Liver (tissue), 9 donors: ENCODE data around the gene ACOT7. TPM values are rescaled to one million over a fixed set of nuclear protein-coding genes. Genes with fewer than 3 reads are reported as not detected.

Experiments used
- DNase-seq: peaks from one replicate; pipeline ENCODE4 v3.0.0-alpha.2; 2017; ENCODE audit warnings: low spot score
- H3K27ac ChIP-seq, 2 donors: one replicate each; pipeline ENCODE4 v1.7.0; 2013; ENCODE audit warnings: inconsistent platforms in 2 of 2, low read length in 2 of 2, control low read depth in 1 of 2, low read depth in 1 of 2, mild to moderate bottlenecking in 1 of 2
- H3K27me3 ChIP-seq, 4 donors: one replicate each; pipeline versions ENCODE4 v1.6.1 to v1.7.0; 2013; ENCODE audit warnings: low read length in 3 of 4, inconsistent platforms in 1 of 4, mild to moderate bottlenecking in 1 of 4, moderate library complexity in 1 of 4; ENCODE audit not compliant: control insufficient read depth in 4 of 4, insufficient read depth in 4 of 4
- H3K36me3 ChIP-seq, 4 donors: one replicate each; pipeline versions ENCODE4 v1.6.1 to v1.7.0; 2013; ENCODE audit warnings: low read length in 3 of 4, mild to moderate bottlenecking in 3 of 4, low read depth in 1 of 4, moderate library complexity in 1 of 4; ENCODE audit not compliant: control insufficient read depth in 4 of 4, insufficient read depth in 3 of 4
- H3K4me1 ChIP-seq, 4 donors: one replicate each; pipeline versions ENCODE4 v1.6.1 to v1.7.0; 2013; ENCODE audit warnings: low read length in 3 of 4, mild to moderate bottlenecking in 3 of 4, moderate library complexity in 1 of 4; ENCODE audit not compliant: control insufficient read depth in 4 of 4, insufficient read depth in 4 of 4
- H3K4me3 ChIP-seq, 3 donors: one replicate each; pipeline versions ENCODE4 v1.6.1 to v1.7.0; 2013; ENCODE audit warnings: low read length in 3 of 3, control low read depth in 1 of 3, low read depth in 1 of 3, mild to moderate bottlenecking in 1 of 3
- H3K9ac ChIP-seq, 2 donors: one replicate each; pipeline ENCODE4 v1.7.0; 2013; ENCODE audit warnings: low read length in 2 of 2, mild to moderate bottlenecking in 2 of 2, moderate library complexity in 2 of 2, control low read depth in 1 of 2, low read depth in 1 of 2
- H3K9me3 ChIP-seq, 4 donors: one replicate each; pipeline versions ENCODE4 v1.6.1 to v1.7.0; 2013; ENCODE audit warnings: low read length in 3 of 4; ENCODE audit not compliant: control insufficient read depth in 4 of 4
- CTCF ChIP-seq: fragments of 150-350 bp; IDR thresholded peaks from 2 replicates; pipeline ENCODE4 v1.5.1; 2017; ENCODE audit warnings: improper control_type of control experiment, low read depth, low read length; ENCODE audit not compliant: missing input control
- EGR1 ChIP-seq, 2 donors: IDR thresholded peaks; 2 replicates each; pipeline ENCODE4 v1.6.1; 2016 to 2018; ENCODE audit warnings: antibody characterized with exemption in 2 of 2, low read depth in 2 of 2
- FOXA1 ChIP-seq: IDR thresholded peaks from 2 replicates; pipeline ENCODE4 v1.6.1; 2016; ENCODE audit warnings: antibody characterized with exemption
- FOXA2 ChIP-seq: IDR thresholded peaks from 2 replicates; pipeline ENCODE4 v1.6.1; 2016; ENCODE audit warnings: antibody characterized with exemption
- GABPA ChIP-seq, 2 donors: IDR thresholded peaks in 1 of 2; conservative IDR thresholded peaks in 1 of 2; 2 replicates each; pipeline ENCODE4 v1.6.1; 2016; ENCODE audit warnings: antibody characterized with exemption in 2 of 2, mild to moderate bottlenecking in 1 of 2, moderate library complexity in 1 of 2
- HNF4A ChIP-seq, 2 donors: conservative IDR thresholded peaks; 2 replicates each; pipeline ENCODE4 v1.6.1; 2016; ENCODE audit warnings: antibody characterized with exemption in 2 of 2, mild to moderate bottlenecking in 2 of 2
- JUND ChIP-seq, 2 donors: IDR thresholded peaks; 2 replicates each; pipeline ENCODE4 v1.6.1; 2016; ENCODE audit warnings: antibody characterized with exemption in 2 of 2
- NR2F2 ChIP-seq: IDR thresholded peaks from 2 replicates; pipeline ENCODE4 v1.6.1; 2016; ENCODE audit warnings: antibody characterized with exemption
- RAD21 ChIP-seq, 2 donors: IDR thresholded peaks; 2 replicates each; pipeline ENCODE4 v1.6.1; 2016; ENCODE audit warnings: antibody characterized with exemption in 2 of 2, mild to moderate bottlenecking in 2 of 2
- REST ChIP-seq: IDR thresholded peaks from 2 replicates; pipeline ENCODE4 v1.6.1; 2016; ENCODE audit warnings: antibody characterized with exemption, mild to moderate bottlenecking
- RXRA ChIP-seq, 2 donors: IDR thresholded peaks; 2 replicates each; pipeline ENCODE4 v1.6.1; 2017 to 2018; ENCODE audit warnings: antibody characterized with exemption in 2 of 2, mild to moderate bottlenecking in 1 of 2
- SP1 ChIP-seq: IDR thresholded peaks from 2 replicates; pipeline ENCODE4 v1.6.1; 2018; ENCODE audit warnings: antibody characterized with exemption, mild to moderate bottlenecking
- TAF1 ChIP-seq: conservative IDR thresholded peaks from 2 replicates; pipeline ENCODE4 v1.6.1; 2016; ENCODE audit warnings: antibody characterized with exemption, mild to moderate bottlenecking
- WGBS: extraction: QIAGEN DNeasy Blood & Tissue Kit; methylation state at CpG from one replicate; pipeline ENCODE4 v1.1.7; 2013; 5-methylcytosine and 5-hydroxymethylcytosine counted together
- polyA plus RNA-seq, 2 donors: library from polyadenylated mRNA; stranded (reverse) in 1 of 2; unstranded in 1 of 2; fragments of 200-250 nt in 1 of 2; fragments of >200 nt in 1 of 2; fragmentation: Nextera tagmentation in 1 of 2; extraction: Ambion mirVana in 1 of 2; gene quantifications; one replicate each; pipeline versions ENCODE4 v1.2.1 to v1.2.3, GENCODE V29; 2013 to 2015
- total RNA-seq, 2 donors: library from RNA; depleted of rRNA; stranded (reverse); fragments of >200 nt; gene quantifications; one replicate each; pipeline ENCODE4 v1.2.3, GENCODE V29; 2014
- TF ChIP-seq, protein P1 (sequence below): IDR thresholded peaks from 2 replicates; pipeline ENCODE4 v1.6.1; 2016; ENCODE audit warnings: antibody characterized with exemption
- TF ChIP-seq, protein P2 (sequence below): IDR thresholded peaks from 2 replicates; pipeline ENCODE4 v1.6.1; 2016; ENCODE audit warnings: antibody characterized with exemption
- donor health status: healthy.
- donor health status: healthy.
- donor health status: healthy.
- donor health status: healthy.
- donor health status: healthy.

The ACOT7 gene
- total and polyA plus RNA-seq, 4 donors, result 8.7 to 14.4 (median 10.4) TPM

- Histone ChIP-seq H3K27ac (no peak overlapping the region), H3K27me3 (peaks cover 4 to 12% (median 6%) of the 10 kb centered on the region in 4 donors), H3K4me3 (no peak overlapping the region), H3K4me1 (peaks cover 0 to 33% (median 15%) of the 10 kb centered on the region in 4 donors), H3K36me3 (no peaks in the 10 kb centered on the region), H3K9ac (no peak overlapping the region), H3K9me3 (no peaks in the 10 kb centered on the region)
- TF ChIP-seq TAF1, result no peak
- no peak for TF ChIP-seq NR2F2
- no peak for TF ChIP-seq EGR1 (IDR thresholded peaks at IDR 0.05; ENCODE audit: low read depth in 2 of 2)
- no peak for TF ChIP-seq HNF4A (conservative IDR thresholded peaks at IDR 0.05)
- TF ChIP-seq FOXA2, result no peak
- TF ChIP-seq SP1, result no peak
- TF ChIP-seq, protein P1, sequence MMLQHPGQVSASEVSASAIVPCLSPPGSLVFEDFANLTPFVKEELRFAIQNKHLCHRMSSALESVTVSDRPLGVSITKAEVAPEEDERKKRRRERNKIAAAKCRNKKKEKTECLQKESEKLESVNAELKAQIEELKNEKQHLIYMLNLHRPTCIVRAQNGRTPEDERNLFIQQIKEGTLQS, result no peak
- TF ChIP-seq FOXA1, result no peak
- peak; percentile 85 for TF ChIP-seq REST
- peak; percentile 89 to 96 for TF ChIP-seq RAD21 (IDR thresholded peaks at IDR 0.05)
- TF ChIP-seq, protein P2, sequence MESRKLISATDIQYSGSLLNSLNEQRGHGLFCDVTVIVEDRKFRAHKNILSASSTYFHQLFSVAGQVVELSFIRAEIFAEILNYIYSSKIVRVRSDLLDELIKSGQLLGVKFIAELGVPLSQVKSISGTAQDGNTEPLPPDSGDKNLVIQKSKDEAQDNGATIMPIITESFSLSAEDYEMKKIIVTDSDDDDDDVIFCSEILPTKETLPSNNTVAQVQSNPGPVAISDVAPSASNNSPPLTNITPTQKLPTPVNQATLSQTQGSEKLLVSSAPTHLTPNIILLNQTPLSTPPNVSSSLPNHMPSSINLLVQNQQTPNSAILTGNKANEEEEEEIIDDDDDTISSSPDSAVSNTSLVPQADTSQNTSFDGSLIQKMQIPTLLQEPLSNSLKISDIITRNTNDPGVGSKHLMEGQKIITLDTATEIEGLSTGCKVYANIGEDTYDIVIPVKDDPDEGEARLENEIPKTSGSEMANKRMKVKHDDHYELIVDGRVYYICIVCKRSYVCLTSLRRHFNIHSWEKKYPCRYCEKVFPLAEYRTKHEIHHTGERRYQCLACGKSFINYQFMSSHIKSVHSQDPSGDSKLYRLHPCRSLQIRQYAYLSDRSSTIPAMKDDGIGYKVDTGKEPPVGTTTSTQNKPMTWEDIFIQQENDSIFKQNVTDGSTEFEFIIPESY, result no peak
- TF ChIP-seq RXRA (IDR thresholded peaks at IDR 0.05), result no peak
- no peak for TF ChIP-seq GABPA (IDR thresholded peaks at IDR 0.05 in 1 of 2, conservative IDR thresholded peaks at IDR 0.05 in 1 of 2)
- peak; percentile 95 for TF ChIP-seq CTCF
- no peak for TF ChIP-seq JUND (IDR thresholded peaks at IDR 0.05)
- peak; percentile 84 for DNase-seq
- 6% methylated on average over 30 of the region's 30 CpGs for WGBS
Observed at GRCh38 chr1:6246497-6247467, 146.8 kb downstream of the ACOT7 start.
